Mesenchymal stem cell (in vitro differentiated cells and primary cell): Measurements from ENCODE around the gene SEMA4F.

Source experiments
- DNase-seq: peaks from one replicate; pipeline ENCODE4 v3.0.0-alpha.2; 2013
- H2AFZ ChIP-seq: one replicate; pipeline ENCODE4 v1.6.1; 2013; ENCODE audit warnings: low read depth, mild to moderate bottlenecking, control low read depth, inconsistent platforms, low read length, moderate library complexity
- H2AK5ac ChIP-seq: 2 replicates; pipeline ENCODE4 v1.6.1; 2013; ENCODE audit warnings: low read length, moderate library complexity, mild to moderate bottlenecking, inconsistent platforms; ENCODE audit not compliant: severe bottlenecking
- H2BK120ac ChIP-seq: one replicate; pipeline ENCODE4 v1.6.1; 2013; ENCODE audit warnings: low read depth, mild to moderate bottlenecking, inconsistent platforms, low read length, moderate library complexity
- H2BK12ac ChIP-seq, 2 experiments: one replicate each; pipeline ENCODE4 v1.6.1; 2013; ENCODE audit warnings: inconsistent platforms in 2 of 2, low read length in 2 of 2, mild to moderate bottlenecking in 2 of 2, moderate library complexity in 2 of 2, control low read depth in 1 of 2
- H2BK15ac ChIP-seq: one replicate; pipeline ENCODE4 v1.6.1; 2013; ENCODE audit warnings: mild to moderate bottlenecking, low read depth, inconsistent platforms; ENCODE audit not compliant: poor library complexity, severe bottlenecking
- H2BK5ac ChIP-seq: 2 replicates; pipeline ENCODE4 v1.6.1; 2013; ENCODE audit warnings: low read depth, mild to moderate bottlenecking, low read length, control low read depth, inconsistent platforms; ENCODE audit not compliant: poor library complexity, severe bottlenecking
- H3K14ac ChIP-seq, 2 experiments: one replicate each; pipeline ENCODE4 v1.6.1; 2013; ENCODE audit warnings: inconsistent platforms in 2 of 2, low read length in 2 of 2, control low read depth in 1 of 2, mild to moderate bottlenecking in 1 of 2, moderate library complexity in 1 of 2
- H3K18ac ChIP-seq, 2 experiments: one replicate each; pipeline ENCODE4 v1.6.1; 2013; ENCODE audit warnings: inconsistent platforms in 2 of 2, low read length in 2 of 2, control low read depth in 1 of 2, low read depth in 1 of 2, mild to moderate bottlenecking in 1 of 2
- H3K23ac ChIP-seq, 2 experiments: one replicate each; pipeline ENCODE4 v1.6.1; 2013; ENCODE audit warnings: inconsistent platforms in 2 of 2, low read length in 2 of 2, mild to moderate bottlenecking in 2 of 2, moderate library complexity in 2 of 2, control low read depth in 1 of 2
- H3K27ac ChIP-seq: 2 replicates; pipeline ENCODE4 v1.5.1; 2013; ENCODE audit warnings: mild to moderate bottlenecking, moderate library complexity, low read length, control low read depth, inconsistent platforms; ENCODE audit not compliant: poor library complexity, severe bottlenecking
- H3K27me3 ChIP-seq, 2 experiments: 2 replicates each; pipeline versions ENCODE4 v1.6.1 to v1.7.0; 2013; ENCODE audit warnings: low read length in 2 of 2, mild to moderate bottlenecking in 2 of 2, moderate library complexity in 2 of 2, control low read depth in 1 of 2, inconsistent platforms in 1 of 2; ENCODE audit not compliant: control insufficient read depth in 1 of 2, insufficient read depth in 1 of 2
- H3K36me3 ChIP-seq, 2 experiments: 2 replicates each; pipeline versions ENCODE4 v1.6.1 to v1.7.0; 2013; ENCODE audit warnings: low read length in 2 of 2, control low read depth in 1 of 2, inconsistent platforms in 1 of 2, low read depth in 1 of 2, mild to moderate bottlenecking in 1 of 2; ENCODE audit not compliant: insufficient read depth in 2 of 2, control insufficient read depth in 1 of 2
- H3K4ac ChIP-seq, 2 experiments: one replicate each; pipeline ENCODE4 v1.6.1; 2013; ENCODE audit warnings: inconsistent platforms in 2 of 2, low read length in 2 of 2, mild to moderate bottlenecking in 2 of 2, moderate library complexity in 2 of 2, control low read depth in 1 of 2, low read depth in 1 of 2
- H3K4me1 ChIP-seq: 2 replicates; pipeline ENCODE4 v1.6.1; 2013; ENCODE audit warnings: low read depth, low read length, control low read depth; ENCODE audit not compliant: control insufficient read depth, insufficient read depth
- H3K4me2 ChIP-seq: 2 replicates; pipeline ENCODE4 v1.6.1; 2013; ENCODE audit warnings: low read length, mild to moderate bottlenecking, inconsistent platforms; ENCODE audit not compliant: poor library complexity, severe bottlenecking
- H3K4me3 ChIP-seq, 2 experiments: 2 replicates each; pipeline versions ENCODE4 v1.5.1 to v1.7.0; 2013; ENCODE audit warnings: low read length in 2 of 2, mild to moderate bottlenecking in 2 of 2, control low read depth in 1 of 2, low read depth in 1 of 2; ENCODE audit not compliant: insufficient read depth in 1 of 2
- H3K79me1 ChIP-seq: replicated peaks from 2 replicates; pipeline ENCODE4 v1.6.1; 2013; ENCODE audit warnings: mild to moderate bottlenecking, control low read depth, low read length, inconsistent platforms; ENCODE audit not compliant: poor library complexity, severe bottlenecking
- H3K9ac ChIP-seq: 2 replicates; pipeline ENCODE4 v1.7.0; 2013; ENCODE audit warnings: mild to moderate bottlenecking, low read length, moderate library complexity
- H3K9me3 ChIP-seq: 2 replicates; pipeline ENCODE4 v1.7.0; 2013; ENCODE audit warnings: mild to moderate bottlenecking, low read length; ENCODE audit not compliant: control insufficient read depth
- H4K8ac ChIP-seq: one replicate; pipeline ENCODE4 v1.6.1; 2013; ENCODE audit warnings: inconsistent platforms, mild to moderate bottlenecking, low read length, moderate library complexity
- H4K91ac ChIP-seq: one replicate; pipeline ENCODE4 v1.6.1; 2013; ENCODE audit warnings: mild to moderate bottlenecking, low read length, inconsistent platforms
- WGBS: methylation state at CpG from one replicate; pipeline ENCODE4 v1.1.7; 2013; ENCODE audit warnings: mixed read lengths; 5-methylcytosine and 5-hydroxymethylcytosine counted together

The SEMA4F gene

DNA sequence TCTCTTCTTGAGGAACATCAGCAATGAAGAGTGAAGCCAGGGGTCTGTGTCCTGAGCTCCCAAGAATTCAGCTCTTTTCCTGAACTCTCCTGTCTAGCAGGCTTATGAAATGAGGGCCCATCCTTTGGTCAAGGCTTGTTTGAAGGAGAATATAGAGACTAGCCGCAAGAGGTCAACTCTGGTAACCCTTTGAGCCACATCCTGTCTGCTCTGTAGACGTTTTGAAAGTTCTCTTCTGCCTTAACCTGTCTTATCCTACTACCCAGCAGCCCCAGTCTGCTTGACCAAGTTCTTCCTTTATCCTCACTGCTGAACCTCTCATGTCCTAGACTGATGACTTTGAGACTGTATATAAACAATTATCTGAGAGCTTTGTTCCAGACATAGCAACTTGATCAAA is 5.4 kb downstream of the SEMA4F start:
- Histone ChIP-seq H3K27me3 (no peaks in the 10 kb centered on the region), H2BK15ac (no peak overlapping the region), H3K4me1 (peaks cover 4% of the 10 kb centered on the region), H3K23ac (no peak overlapping the region), H2AK5ac (no peak overlapping the region), H3K4me3 (no peak overlapping the region), H4K91ac (no peak overlapping the region), H2BK120ac (no peak overlapping the region), H3K79me1 (peaks cover 6% of the 10 kb centered on the region), H2AFZ (no peak overlapping the region), H3K18ac (no peak overlapping the region), H3K27ac (no peak overlapping the region), H3K9me3 (no peaks in the 10 kb centered on the region), H3K9ac (no peak overlapping the region), H2BK12ac (no peak overlapping the region), H3K4me2 (no peak overlapping the region), H3K4ac (no peak overlapping the region), H2BK5ac (no peak overlapping the region), H3K14ac (no peak overlapping the region), H3K36me3 (peaks cover 5 to 22% of the 10 kb centered on the region in 2 experiments), H4K8ac (no peak overlapping the region)
- DNase-seq: peak; percentile 15
- 71% methylated on average over 2 of the region's 2 CpGs for WGBS

GRCh38 chr2:74668087-74668486 is 14.0 kb downstream of the SEMA4F start:
- Histone ChIP-seq H2AFZ (no peak overlapping the region), H3K27me3 (no peaks in the 10 kb centered on the region), H3K4ac (no peak overlapping the region), H4K91ac (no peak overlapping the region), H3K27ac (no peak overlapping the region), H3K14ac (no peak overlapping the region), H2BK5ac (no peak overlapping the region), H2BK15ac (no peak overlapping the region), H2AK5ac (no peak overlapping the region), H3K9ac (no peak overlapping the region), H2BK12ac (no peak overlapping the region), H3K79me1 (no peaks in the 10 kb centered on the region), H2BK120ac (no peak overlapping the region), H3K4me3 (no peak overlapping the region), H3K4me1 (peaks cover 2% of the 10 kb centered on the region), H3K23ac (no peak overlapping the region), H3K36me3 (peaks cover 0 to 4% of the 10 kb centered on the region in 2 experiments), H3K9me3 (no peaks in the 10 kb centered on the region), H3K4me2 (no peak overlapping the region), H4K8ac (no peak overlapping the region), H3K18ac (no peak overlapping the region)
- no peak for DNase-seq
- 100% methylated on average over 1 of the region's 1 CpG for WGBS

DNA sequence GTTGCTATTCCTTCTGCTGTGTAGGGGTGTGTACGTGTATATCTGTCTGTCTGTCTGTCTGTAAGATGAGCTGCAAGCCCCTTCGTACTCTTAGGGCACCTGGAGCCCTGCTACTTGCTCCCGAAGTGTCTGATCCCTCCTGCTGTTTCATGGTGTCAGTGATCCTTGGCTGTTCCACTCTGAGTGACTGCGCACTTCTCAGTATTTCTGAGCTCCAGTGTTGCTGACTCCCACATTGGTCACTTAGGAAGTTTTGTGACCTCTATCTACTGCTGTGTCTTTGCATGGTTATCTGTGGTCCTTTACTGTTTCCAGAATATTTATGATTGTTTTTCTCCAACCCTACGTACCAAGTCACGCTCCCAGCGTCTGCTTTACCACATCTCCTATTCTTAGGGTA is 16.2 kb downstream of the SEMA4F start:
- no peak overlapping the region for H3K4me2 ChIP-seq
- H3K9ac ChIP-seq: no peak overlapping the region
- no peak overlapping the region for H3K23ac ChIP-seq
- H2BK15ac ChIP-seq: no peak overlapping the region
- 88% methylated on average over 6 of the region's 7 CpGs for WGBS
- no peak overlapping the region for H2BK5ac ChIP-seq
- peaks cover 2% of the 10 kb centered on the region for H3K4me1 ChIP-seq
- no peak overlapping the region for H2BK12ac ChIP-seq
- no peak overlapping the region for H2AK5ac ChIP-seq
- no peak overlapping the region for H2BK120ac ChIP-seq
- no peak overlapping the region for H4K91ac ChIP-seq
- H3K14ac ChIP-seq: no peak overlapping the region
- no peak for DNase-seq
- no peak overlapping the region for H2AFZ ChIP-seq
- no peak overlapping the region for H3K4me3 ChIP-seq
- no peaks in the 10 kb centered on the region for H3K79me1 ChIP-seq
- peaks cover 10 to 15% of the 10 kb centered on the region in 2 experiments for H3K36me3 ChIP-seq
- H3K9me3 ChIP-seq: no peaks in the 10 kb centered on the region
- H3K27ac ChIP-seq: no peak overlapping the region
- no peak overlapping the region for H3K18ac ChIP-seq
- H4K8ac ChIP-seq: no peak overlapping the region
- H3K4ac ChIP-seq: no peak overlapping the region
- H3K27me3 ChIP-seq: no peaks in the 10 kb centered on the region

GRCh38 chr2:74671479-74671878 is 17.4 kb downstream of the SEMA4F start:
- Histone ChIP-seq H3K4me3 (no peak overlapping the region), H2BK12ac (no peak overlapping the region), H3K4ac (no peak overlapping the region), H2AK5ac (no peak overlapping the region), H2AFZ (no peak overlapping the region), H3K27me3 (no peaks in the 10 kb centered on the region), H3K4me2 (no peak overlapping the region), H4K8ac (no peak overlapping the region), H3K79me1 (no peaks in the 10 kb centered on the region), H2BK120ac (no peak overlapping the region), H3K14ac (no peak overlapping the region), H3K9ac (no peak overlapping the region), H3K23ac (no peak overlapping the region), H3K36me3 (peaks cover 17 to 28% of the 10 kb centered on the region in 2 experiments), H3K4me1 (peaks cover 2% of the 10 kb centered on the region), H2BK15ac (no peak overlapping the region), H2BK5ac (no peak overlapping the region), H4K91ac (no peak overlapping the region), H3K18ac (no peak overlapping the region), H3K9me3 (no peaks in the 10 kb centered on the region), H3K27ac (no peak overlapping the region)
- peak; percentile 26 for DNase-seq
